ENCODE measurements around the gene PYROXD2.

DNA sequence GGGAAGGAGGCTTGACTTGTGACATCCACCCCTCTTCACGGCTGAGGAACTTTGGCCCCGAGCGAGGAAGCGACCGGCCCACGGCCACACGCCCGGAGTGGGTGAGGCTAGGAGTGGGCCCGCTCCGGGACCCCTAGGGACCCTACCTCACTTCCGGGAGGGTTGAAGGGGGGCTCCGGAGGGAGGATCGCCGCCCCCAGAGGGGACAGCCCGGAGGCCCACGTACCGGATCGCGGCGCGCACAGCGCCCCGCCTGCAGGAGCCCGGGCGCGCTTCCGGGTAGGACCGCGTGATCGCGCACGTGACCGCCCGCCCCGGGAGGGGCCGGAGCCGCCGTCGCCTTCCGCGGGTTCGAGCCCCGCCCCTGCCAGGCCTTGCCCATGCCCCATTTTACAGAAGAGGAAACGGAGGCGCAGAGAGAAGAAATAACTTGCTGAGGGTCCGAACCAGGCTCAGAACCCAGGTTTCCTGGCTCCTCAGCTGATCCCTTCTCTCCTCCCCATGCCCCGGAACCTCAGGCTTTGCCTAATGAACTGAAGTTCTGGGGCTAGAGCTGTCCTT is 31.8 kb upstream of the PYROXD2 start, which contains the start of gene HPS1:
- TF ChIP-seq, protein P1, sequence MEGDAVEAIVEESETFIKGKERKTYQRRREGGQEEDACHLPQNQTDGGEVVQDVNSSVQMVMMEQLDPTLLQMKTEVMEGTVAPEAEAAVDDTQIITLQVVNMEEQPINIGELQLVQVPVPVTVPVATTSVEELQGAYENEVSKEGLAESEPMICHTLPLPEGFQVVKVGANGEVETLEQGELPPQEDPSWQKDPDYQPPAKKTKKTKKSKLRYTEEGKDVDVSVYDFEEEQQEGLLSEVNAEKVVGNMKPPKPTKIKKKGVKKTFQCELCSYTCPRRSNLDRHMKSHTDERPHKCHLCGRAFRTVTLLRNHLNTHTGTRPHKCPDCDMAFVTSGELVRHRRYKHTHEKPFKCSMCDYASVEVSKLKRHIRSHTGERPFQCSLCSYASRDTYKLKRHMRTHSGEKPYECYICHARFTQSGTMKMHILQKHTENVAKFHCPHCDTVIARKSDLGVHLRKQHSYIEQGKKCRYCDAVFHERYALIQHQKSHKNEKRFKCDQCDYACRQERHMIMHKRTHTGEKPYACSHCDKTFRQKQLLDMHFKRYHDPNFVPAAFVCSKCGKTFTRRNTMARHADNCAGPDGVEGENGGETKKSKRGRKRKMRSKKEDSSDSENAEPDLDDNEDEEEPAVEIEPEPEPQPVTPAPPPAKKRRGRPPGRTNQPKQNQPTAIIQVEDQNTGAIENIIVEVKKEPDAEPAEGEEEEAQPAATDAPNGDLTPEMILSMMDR (IDR thresholded peaks at IDR 0.05; ENCODE audit: low read depth, low read length, poor library complexity, severe bottlenecking): no peak
- TF ChIP-seq EZH2phosphoT487 (IDR thresholded peaks at IDR 0.05; ENCODE audit: borderline replicate concordance, low read length): no peak
